Medulla oblongata (tissue), 1 donor: ENCODE measurements around the gene PLTP.
A peak's percentile ranks its signal among the peaks of the same experiment; 100 is the strongest.
"Not testable (repeated sequence)": the region's sequence is repeated elsewhere in the genome, so short reads cannot be mapped to it uniquely, and the experiment has no call there.

Source experiments
- DNase-seq: peaks from one replicate; pipeline ENCODE4 v3.0.0-alpha.2; 2015; ENCODE audit errors: extremely low spot score

The PLTP gene

DNA sequence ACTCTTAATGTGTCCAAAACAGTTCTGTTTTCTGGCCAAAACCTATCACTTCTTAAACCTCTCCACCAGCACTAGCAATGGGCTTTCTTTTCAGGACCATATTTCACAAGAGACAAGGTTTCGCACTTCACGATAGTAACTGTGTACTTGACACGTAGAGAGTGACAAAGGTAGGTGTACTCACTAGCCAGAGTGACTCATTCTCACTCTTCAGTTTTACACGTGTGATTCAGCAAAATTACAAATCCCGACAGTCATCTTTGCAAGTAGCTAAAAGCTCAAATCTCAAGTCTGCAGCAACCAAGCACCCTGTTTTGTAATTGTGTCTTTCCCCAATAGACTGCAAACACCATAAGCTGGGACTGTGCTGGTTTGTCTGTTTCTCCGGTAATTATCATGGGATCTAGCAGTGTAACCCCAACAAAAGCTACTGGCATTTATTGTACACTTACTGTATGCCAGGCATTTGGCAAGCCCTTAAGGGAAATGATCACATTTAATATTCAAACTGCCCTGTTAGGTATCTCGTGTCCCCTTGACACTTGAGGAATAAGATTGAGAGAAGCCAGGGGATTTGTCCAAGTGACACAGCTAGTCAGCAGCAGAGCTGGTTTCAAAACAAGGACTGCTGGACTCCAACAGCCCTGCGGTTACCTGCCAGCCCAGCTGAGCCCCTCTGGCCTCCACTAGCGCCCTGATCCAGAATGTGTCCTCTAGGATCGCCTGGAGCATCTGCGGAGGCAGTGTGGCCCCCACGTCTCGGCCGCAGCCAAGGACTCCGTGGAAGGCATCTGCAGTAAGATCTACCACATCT is 32.4 kb upstream of the PLTP start:
- DNase-seq = no peak

DNA sequence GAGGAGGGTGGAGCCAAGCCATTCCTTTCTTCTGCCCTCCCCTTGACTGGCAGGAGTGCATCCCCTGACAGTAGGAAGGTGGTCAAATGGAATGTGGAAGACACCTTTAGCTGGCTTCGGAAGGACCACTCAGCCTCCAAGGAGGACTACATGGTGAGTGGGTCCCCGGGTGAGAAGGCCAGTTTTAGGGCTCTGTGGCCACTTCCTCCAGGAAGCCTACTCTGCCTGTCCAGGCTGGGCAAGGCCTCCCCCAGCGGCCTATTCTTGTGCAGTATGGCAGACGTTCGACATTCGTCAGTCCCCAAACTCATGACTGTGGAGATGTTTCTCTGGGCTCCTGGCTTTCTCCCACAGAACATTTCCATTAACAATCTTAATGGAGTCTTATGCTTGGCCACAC is 31.7 kb upstream of the PLTP start:
- DNase-seq = no peak

DNA sequence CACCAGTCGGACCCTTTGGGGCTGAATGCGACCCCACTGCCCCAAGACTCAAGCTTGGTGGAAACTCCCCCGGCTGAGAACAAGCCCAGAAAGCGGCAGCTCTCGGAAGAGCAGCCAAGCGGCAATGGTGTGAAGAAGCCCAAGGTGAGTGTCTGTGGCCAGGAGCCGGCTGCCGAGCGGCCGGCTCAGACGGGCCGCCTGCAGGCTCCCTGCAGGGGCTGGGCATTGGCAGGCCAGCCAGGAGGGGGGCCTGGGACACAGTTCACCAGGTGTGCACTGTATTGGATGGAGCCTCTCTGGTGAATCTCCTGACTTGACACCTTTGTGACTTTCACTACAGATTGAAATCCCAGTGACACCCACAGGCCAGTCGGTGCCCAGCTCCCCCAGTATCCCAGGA is 28.5 kb upstream of the PLTP start:
- DNase-seq = no peak

DNA sequence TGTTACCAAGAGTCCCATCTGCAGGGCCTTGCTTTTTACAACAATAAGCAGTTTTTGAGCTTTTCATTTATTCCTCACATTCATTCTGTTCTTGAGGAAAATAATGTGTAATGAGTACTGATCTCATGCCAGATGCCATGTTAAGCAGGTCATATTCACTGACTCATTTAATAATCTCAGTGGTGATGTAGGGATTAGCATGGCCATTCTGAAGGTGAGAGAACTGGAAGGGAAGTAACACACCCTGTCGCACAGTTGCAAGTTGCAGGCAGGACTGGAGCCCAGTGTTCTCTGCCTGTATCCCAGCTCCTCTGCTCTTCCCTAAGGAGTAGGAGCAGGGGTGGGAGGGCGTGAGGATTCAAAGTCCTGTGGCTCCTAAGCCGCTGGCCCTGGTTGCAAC is 28.1 kb upstream of the PLTP start:
- no peak for DNase-seq

DNA sequence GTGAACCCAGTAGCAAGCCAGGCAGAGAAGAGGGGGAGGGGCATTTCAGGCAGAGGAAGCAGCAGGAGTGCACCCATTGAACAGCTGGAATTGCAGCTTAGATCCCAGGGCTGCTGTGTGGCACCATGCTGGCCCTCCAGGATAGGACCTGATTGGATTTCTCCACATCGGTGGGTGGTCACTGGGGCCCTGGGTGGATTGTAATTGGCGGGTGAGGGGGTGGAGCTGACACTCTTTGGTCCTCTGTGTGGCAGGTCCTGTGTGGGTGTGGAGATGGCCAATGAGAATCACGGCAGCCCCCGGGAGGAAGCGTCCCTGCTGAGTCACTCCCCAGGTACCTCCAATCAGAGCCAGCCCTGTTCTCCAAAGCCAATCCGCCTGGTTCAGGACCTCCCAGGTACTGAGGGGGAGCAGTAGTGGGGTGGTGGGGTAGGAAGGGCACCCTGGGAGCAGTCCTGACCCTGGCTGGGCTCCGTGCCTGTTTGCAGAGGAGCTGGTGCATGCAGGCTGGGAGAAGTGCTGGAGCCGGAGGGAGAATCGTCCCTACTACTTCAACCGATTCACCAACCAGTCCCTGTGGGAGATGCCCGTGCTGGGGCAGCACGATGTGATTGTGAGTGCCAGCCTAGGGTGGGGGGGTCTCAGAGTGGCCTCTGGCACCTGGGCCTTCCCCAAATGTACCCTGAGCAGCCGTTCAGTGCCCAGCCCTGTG is 26.9 kb upstream of the PLTP start:
- DNase-seq = no peak

DNA sequence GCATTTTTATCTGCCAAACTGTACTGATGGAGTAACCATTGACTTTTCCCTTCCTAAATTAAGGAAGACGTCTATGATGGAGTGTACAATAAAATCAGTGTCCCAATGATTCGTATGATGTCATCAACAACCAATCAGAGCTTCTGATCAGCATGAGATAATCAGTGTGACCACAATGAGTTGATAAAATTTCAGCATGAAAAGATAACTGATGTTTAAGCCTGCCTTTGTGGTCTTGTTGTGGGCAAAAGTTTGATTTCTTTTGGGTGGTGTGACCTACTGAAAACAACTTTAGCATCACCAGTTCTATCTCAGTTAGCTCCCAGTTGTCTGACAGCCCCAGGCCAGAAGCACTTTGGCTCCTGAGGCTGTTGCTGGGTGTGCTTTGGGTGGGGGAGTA is 25.8 kb upstream of the PLTP start:
- no peak for DNase-seq

DNA sequence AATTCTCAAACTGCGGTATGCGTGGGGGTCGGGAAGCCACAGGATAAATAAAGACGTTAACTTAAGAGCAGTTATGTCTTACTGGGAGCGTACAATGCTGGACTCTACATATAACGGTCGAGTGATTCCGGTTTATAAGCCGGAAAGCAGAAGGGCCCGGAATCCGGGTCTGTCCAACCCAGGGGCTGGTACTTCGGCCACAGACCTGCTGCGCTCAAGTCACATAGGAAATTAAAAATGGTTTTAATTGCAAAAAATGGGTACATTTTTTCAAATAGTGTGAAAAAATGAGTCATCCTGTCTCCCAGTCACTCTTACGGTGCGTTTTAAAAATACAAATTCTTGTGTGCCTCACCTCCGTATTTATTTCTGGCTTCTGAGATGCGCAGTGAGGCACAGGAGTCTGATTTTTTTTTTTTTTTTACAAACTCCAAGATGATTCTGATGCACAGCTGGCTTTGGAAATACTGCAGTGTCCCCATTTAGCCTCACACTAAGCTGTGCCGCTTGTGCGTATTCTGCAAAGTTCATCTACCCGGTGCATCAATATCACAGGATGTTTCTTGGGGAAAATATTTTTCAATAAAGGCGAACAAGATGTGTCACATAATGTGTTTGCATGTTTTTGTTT is 23.6 kb upstream of the PLTP start:
- peak; percentile 36 for DNase-seq

DNA sequence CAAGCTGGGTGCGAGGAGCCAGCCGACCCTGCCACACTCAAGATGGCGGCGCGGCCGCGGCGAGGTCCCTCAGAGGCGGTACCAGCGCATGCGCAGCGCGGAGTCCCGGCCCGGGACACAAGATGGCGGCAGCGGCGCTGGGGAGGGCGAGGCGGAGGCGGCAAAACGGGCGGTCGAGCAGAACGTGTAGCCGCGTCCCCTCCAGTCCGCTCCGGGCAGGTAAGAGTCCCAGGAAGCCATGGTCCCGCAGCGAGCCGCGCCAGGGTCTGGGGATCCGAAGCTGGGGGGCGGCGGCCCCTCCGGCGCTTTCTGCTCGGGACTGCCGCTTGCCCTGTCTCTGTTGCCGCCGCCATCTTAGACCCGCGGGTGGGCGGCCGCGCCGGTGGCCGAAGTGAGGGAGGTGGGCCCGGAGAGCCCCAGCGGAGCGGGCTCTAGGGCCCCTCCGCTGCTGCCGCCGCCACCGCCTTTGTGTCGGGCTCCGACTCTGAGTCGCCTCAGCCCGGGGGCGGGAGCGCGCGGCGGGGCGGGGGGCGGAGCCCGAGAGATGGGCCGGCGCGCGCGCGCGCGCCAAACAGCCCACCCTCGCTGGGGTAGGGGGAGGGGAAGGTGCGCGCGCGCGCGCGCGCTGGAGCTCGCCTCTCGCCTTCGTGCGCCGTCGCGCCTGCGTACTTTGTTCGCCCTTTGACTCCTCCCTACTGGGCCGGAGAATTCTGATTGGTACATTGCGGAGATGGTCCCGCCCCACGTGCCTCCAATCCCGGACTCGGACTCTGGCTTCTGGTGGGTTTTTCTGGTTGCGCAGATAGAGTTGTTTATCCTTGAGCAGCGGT is 22.8 kb upstream of the PLTP start, which contains the start of gene PCIF1:
PCIF1 (plus strand) TSS at position 98 of the 830 bp plus-strand sequence. CDS start 4,317 bp downstream, outside the sequence.
- peak; percentile 99 for DNase-seq

DNA sequence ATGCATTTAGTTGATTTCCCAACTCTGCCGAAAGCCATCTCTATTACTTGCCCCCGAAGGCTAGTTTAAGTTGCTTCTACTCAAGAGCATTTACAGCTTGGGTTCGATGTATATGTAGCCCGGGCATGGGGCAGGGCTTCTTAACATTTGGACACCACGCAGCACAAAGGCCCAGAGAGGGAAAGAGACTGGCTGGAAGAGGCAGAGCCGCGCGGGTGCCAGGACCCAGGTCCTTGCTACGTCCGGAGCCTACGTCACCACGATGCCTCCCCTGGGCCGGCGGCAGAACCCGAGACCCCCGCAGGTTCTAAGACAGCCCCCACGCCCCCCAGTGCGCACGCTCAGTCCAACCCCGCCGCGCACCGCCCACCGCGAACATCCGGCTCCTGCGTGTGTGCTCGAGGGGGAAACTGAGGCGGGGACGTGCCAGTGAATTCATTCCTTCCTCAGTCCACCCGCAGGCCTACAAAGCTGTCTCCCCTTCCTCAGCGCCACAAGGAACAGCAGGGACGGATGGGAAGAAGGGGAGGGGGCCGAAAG is 22.2 kb upstream of the PLTP start:
- peak; percentile 65 for DNase-seq

DNA sequence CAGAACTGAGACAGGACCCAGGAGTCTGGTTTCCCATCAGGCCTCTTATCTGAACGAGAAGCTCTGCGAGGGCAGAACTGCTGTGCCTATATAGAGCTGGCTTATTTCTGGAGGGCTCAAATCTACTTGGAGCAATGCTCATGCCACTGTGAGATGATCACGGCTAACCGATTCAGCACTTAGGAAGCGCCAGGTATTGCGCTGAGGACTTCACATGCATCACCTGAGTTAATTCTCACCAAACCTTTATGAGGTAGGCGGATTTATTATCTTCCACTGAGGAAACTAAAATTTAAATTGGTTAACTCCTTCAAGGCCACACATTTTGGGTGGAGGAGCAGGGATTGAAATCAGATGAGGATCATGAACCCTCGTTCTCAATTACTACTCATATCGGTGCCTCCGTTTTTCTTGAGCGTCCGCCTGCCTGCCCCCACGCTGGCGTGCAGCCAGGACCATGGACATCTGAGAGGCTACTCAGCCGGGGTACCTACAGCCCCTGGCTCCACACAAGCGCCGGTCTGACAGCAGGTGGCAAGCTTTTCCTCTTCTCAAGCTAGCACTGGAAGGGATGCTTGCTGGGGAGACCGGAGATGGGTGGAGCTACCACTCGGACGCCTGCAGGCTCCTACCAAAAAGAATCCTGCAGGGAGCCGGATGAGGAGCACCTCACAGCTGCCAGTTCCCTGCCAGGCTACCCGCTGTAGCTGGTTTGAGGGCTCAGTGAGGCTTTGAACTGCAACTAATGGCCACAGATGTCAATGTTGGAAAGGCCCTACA is 21.5 kb upstream of the PLTP start:
- peak; percentile 66 for DNase-seq

DNA sequence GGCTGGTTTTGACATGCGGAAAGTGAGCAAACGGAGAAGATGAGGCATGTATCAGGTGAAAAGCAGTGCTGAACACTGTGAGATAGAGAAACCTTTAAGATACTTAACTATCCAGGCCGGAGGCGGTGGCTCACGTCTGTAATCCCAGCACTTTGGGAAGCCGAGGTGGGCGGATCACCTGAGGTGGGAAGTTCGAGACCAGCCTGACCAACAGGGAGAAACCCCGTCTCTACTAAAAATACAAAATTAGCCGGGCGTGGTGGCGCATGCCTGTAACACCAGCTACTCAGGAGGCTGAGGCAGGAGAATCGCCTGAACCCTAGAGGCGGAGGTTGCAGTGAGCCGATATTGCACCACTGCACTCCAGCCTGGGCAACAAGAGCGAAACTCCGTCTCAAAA is 19.7 kb upstream of the PLTP start:
- not testable (repeated sequence) for DNase-seq

DNA sequence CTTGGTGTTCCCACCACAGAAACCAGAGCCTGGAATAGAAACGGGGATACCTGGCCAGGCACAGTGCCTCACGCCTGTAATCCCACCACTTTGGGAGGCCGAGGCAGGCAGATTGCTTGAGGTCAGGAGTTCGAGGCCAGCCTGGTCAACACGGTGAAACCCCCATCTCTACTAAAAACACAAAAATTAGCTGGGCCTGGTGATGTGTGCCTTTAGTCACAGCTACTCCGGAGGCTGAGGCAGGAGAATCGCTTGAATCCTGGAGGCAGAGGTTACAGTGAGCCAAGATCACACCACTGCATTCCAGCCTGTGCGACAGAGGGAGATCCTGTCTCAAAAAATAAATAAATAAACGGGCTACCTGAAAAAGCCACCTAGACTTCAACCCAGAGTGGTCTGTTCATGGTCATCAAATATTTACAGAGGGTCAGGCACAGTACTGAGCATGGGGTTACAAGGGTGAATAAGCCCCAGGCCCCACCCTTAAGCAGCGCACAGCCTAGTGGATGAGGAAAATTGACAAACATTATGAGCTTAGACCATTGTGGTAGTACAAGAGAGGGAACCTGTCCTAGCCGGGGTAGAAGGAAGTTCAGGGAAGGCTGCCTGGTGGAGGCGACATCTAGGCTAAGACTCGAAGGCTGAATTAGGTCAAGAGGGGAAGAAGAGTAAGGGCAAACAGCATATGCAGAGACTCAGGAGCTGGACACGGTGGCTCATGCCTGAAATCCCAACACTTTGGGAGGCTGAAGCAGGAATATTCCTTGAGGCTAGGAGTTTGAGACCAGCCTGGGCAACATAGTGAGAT is 15.3 kb upstream of the PLTP start:
- no peak for DNase-seq

DNA sequence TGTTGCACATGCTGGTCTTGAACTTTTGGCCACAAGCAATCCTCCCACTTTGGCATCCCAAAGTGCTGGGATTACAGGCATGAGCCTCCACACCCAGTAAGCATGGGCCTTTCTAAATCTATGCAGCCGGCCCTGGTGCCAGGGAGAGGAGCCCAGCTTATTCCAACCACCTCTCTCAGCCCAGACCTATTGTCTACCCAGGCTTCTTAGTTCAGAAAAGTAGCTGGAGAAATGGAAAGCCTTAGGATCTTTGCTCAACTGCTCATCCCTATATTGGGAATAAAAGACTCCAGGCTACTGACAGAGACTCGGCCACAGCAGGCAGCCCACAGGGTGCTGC is 14.7 kb upstream of the PLTP start:
- no peak for DNase-seq

DNA sequence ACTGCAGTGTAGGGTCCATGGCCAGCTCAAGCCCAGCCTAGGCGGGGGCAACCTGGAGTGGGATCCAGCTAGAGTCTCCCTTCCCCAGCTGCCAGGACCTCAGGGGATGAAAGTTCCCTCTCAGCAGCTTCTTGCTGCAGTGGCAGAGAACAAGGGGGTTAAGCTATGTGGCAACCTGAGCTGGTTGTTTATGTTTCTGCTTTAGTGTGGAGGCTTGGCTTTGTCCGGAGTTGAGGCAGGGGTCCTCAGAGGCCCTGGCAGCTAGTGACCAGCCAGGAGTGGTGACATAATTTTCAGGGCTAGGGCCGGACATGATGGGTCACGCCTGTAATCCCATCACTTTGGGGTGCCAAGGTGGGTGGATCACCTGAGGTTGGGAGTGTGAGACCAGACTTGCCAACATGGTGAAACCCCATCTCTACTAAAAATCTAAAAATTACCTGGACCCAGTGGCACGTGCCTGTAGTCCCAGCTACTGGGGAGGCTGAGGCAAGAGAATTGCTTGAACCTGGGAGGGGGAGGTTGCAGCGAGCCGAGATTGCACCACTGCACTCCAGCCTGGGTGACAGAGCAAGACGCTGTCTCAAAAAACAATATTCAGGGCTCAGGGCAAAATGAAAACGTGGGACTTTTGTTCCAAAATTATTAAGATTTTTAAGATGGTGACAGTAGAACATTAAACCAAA is 14.0 kb upstream of the PLTP start:
- no peak for DNase-seq

DNA sequence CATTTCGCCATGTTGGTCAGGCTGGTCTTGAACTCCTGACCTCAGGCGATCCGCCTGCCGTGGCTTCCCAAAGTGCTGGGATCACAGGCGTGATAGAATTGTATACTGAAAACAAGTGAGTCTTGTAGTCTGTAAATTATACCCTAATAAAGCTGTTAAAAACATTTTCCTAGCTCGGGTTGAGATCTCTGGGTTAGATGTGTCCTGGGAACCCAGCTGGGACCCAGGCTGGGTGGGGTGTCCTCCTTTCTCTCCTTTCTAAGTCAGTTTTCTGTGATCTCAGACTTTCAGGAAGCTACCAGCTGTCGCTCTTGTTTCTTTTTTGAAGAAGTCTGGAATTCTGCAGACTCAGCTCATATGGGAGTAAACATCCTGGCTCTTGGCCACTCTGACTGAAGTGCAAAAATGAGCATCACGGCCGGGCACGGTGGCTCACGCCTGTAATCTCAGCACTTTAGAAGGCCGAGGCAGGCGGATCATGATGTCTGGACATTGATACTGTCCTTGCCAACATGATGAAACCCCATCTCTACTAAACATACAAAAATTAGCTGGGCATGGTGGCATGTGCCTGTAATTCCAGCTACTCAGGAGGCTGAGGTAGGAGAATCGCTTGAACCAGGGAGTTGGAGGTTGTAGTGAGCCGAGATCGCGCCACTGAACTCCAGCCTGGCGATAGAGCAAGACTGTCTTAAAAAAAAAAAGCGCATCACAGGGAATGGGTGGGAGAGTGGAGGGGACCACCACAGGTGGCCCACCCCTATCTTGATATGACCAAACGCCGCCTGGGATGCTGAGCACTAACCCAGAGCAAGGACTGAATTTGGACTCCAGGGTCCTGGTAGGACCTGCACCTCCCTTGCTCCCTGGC is 12.7 kb upstream of the PLTP start:
- DNase-seq = peak; percentile 80

DNA sequence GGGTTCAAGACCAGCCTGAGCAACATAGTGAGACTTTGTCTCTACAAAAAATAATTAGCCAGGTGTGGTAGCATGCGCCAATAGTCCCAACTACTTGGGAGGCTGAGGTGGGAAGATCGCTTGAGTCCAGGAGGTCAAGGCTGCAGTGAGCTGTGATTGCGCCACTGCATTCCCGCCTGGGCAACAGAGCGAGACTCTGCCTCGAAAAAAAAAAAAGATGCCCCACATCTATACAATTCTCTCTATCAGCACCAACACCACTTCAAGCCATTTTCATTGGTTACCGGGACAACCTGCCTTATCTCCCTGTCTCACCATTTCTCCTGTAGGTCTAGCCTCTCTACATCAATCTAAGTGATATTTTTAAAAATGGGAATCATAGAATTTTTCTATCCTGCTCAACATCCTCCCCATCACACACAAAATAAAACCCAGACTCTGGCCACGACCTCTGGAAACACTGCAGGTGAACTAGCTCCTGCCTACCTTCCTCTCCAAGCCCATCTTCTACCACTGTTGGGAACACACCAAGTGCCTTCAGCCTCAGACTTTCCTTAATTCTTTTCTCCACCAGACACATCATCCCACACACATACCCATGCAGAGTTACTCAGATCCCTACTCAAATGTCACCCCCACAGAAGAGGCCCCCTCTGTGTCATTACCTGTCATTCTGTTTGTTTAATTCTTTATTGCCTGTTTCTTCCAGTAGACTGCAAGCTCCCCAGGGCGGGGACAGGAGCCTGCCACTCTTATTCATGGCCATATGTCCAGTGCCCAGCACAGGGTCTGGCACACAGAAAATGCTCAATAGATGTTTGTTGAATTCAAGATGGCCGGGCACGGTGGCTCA is 9.6 kb upstream of the PLTP start:
- no peak for DNase-seq
